Medulla oblongata (tissue), 1 donor: Measurements from ENCODE around the gene CCDC106.

Experiments used
- DNase-seq: peaks from one replicate; pipeline ENCODE4 v3.0.0-alpha.2; 2015; ENCODE audit errors: extremely low spot score

Gene CCDC106

GRCh38 chr19:55696301-55697068 lies 48.5 kb downstream of the CCDC106 start:
- DNase-seq = no peak

GRCh38 chr19:55697069-55697440 lies 49.0 kb downstream of the CCDC106 start:
- no peak for DNase-seq

DNA sequence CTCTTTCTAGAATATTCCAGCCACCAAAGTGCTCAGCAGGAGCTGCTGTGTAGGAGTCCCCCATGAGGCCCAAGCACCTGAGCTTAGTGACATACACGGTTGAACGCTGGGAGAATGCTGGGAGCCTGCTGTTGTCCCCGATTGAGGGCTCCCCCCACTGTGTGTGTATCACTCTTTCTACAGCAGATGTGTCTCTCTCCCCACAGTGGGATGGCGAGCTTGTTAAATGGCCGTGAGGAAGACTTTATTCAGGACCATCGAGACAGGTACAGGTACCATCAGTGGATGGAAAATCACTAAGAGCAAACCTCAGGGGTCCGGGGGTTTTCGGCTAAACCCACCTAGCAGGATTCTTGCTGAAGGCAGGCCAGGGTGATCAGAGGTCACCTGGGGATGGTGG lies 49.7 kb downstream of the CCDC106 start:
- DNase-seq = no peak

GRCh38 chr19:55698256-55698655 lies 50.2 kb downstream of the CCDC106 start:
- DNase-seq = no peak

DNA sequence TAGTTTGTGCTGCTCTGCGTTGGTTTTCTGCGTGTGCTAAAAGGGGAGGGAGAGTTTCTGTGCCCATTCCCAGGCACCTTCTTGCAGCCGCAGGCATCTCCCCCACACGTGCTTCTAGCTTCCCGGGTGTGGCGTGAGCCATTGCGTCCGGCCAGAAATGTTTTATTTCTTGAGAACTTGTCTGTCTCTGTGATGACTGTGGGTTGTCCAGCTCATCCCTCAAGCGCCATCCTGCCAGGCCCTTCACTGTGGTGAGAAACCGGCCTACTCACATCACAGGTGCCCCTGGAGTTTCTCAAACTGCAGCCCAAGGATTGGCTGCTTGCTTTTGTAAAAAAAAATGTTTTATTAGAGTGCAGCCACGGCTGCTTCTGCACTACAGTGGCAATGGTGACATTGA lies 51.2 kb downstream of the CCDC106 start:
- no peak for DNase-seq

- DNase-seq = no peak
These were observed 52.8 kb downstream of the CCDC106 start for GRCh38 chr19:55700813-55701212.

GRCh38 chr19:55702131-55702627 lies 54.2 kb downstream of the CCDC106 start:
- no peak for DNase-seq
